ENCODE measurements around the gene BCAP31. TPM values are rescaled to one million over a fixed set of nuclear protein-coding genes. Genes with fewer than 3 reads are reported as not detected.

BCAP31 gene
- total and polyA plus RNA-seq, 2 of the 13 experiments (the other 11 are each of a cell fraction or from before 2014, with no cell fraction given) = 139 to 178 TPM

DNA sequence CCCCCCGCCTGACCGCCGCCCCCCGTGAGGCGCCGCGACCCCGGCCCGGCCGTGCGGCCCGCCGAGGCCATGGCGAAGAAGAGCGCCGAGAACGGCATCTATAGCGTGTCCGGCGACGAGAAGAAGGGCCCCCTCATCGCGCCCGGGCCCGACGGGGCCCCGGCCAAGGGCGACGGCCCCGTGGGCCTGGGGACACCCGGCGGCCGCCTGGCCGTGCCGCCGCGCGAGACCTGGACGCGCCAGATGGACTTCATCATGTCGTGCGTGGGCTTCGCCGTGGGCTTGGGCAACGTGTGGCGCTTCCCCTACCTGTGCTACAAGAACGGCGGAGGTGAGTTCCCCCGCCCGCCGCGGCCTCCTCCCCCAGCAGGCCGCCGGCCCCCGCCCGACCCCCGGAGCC, 35.7 kb downstream of the BCAP31 start:
- ATAC-seq (no peak), DNase-seq (ENCODE audit: low spot score) (no peak), FAIRE-seq (no peak)
- in situ Hi-C loops (cut with HindIII; ENCODE audit: extremely low pct_ligation_motif_present, low pct_unique_long_range_greater_than_20kb) = no loop called here
- H3K9ac ChIP-seq (ENCODE audit: insufficient read depth, low read depth, low read length) = peak overlapping the region; percentile 60
- no peaks in the 10 kb centered on the region for H3K27me3 ChIP-seq (ENCODE audit: control insufficient read depth in 1 of 2, insufficient read depth in 2 of 2, low read length in 2 of 2)
- WGBS (ENCODE audit: low lambda C conversion rate) = no CpG with 5 or more reads among the region's 57 CpGs
- TF ChIP-seq GATA4 (IDR thresholded peaks at IDR 0.05; ENCODE audit: borderline replicate concordance, low read depth) (no peak), ARNTL (CRISPR knock-in tag; IDR thresholded peaks at IDR 0.05) (no peak), RBFOX2 (IDR thresholded peaks at IDR 0.05; ENCODE audit: low read depth, low read length) (peak; percentile 61; the same call in 1 of the 2 replicates), AGO1 (IDR thresholded peaks at IDR 0.05; ENCODE audit: low read depth, low read length, poor library complexity, severe bottlenecking) (peak; percentile 47)
- peaks cover 0 to 3% of the 10 kb centered on the region in 2 experiments; a peak in 2 of 5 replicates for H3K36me3 ChIP-seq (replicated peaks in 1 of 2; ENCODE audit: control insufficient read depth in 1 of 2, insufficient read depth in 2 of 2, low read length in 2 of 2)
- no peak overlapping the region for H3K27ac ChIP-seq (ENCODE audit: extremely low read length, insufficient read depth, low read length)
- peaks cover 22% of the 10 kb centered on the region for H4K20me1 ChIP-seq (ENCODE audit: insufficient read depth, low read length)
- H2AFZ ChIP-seq (ENCODE audit: low read length) = no peak overlapping the region
- no TSS peak for BruUV-seq (replicated peaks)
- peaks cover 20% of the 10 kb centered on the region for H3K79me2 ChIP-seq (ENCODE audit: insufficient read depth, low read length)
- H3K4me1 ChIP-seq (ENCODE audit: insufficient read depth, low read length) = peaks cover 32% of the 10 kb centered on the region
- POLR2A ChIA-PET = no interaction called here
- no peaks in the 10 kb centered on the region for H3K9me3 ChIP-seq (ENCODE audit: low read length)
- CTCF ChIA-PET (ENCODE audit: low intra/inter-chr PET ratio, low total read pairs) = no interaction called here
- H3K4me3 ChIP-seq (replicated peaks in 1 of 3; ENCODE audit: insufficient read depth in 1 of 3, low read depth in 2 of 3, low read length in 3 of 3) = peak overlapping the region in 2 of 3 experiments; percentile 68 to 74; a peak in 3 of 6 replicates
- intact Hi-C loops (cut with micrococcal nuclease; ENCODE audit: unreplicated experiment) = no loop called here
- no peak overlapping the region for H3K4me2 ChIP-seq (ENCODE audit: low read depth, low read length)

DNA sequence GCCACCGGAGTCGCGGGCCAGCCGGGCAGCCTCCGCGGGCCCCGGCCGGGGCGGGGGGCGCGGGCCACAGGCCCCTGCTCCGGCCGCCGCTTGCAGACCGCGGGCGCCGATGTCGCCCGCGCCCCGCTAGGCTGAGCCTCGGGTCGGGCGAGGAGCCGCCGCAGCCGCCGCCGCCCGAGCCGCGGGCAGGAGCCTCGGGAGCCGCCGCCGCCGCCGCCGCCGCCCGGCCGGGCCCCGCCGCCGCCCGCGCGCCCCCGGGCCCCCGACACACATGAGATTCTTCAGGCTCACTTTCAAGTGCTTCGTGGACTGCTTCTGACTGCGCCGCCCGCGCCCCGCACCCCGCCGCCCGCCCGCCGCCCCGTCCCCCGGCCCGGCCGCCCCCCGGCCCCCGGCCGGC, 36.1 kb downstream of the BCAP31 start:
- intact Hi-C loops (cut with micrococcal nuclease; ENCODE audit: unreplicated experiment) (no loop called here), in situ Hi-C loops (cut with HindIII; ENCODE audit: extremely low pct_ligation_motif_present, low pct_unique_long_range_greater_than_20kb) (no loop called here)
- BruUV-seq (replicated peaks) = no TSS peak
- Histone ChIP-seq H3K27ac (ENCODE audit: extremely low read length, insufficient read depth, low read length) (no peak overlapping the region), H3K9ac (ENCODE audit: insufficient read depth, low read depth, low read length) (no peak overlapping the region), H3K4me2 (ENCODE audit: low read depth, low read length) (no peak overlapping the region), H3K27me3 (ENCODE audit: control insufficient read depth in 1 of 2, insufficient read depth in 2 of 2, low read length in 2 of 2) (no peaks in the 10 kb centered on the region), H3K9me3 (ENCODE audit: low read length) (no peaks in the 10 kb centered on the region), H2AFZ (ENCODE audit: low read length) (no peak overlapping the region), H3K4me3 (replicated peaks in 1 of 3; ENCODE audit: insufficient read depth in 1 of 3, low read depth in 2 of 3, low read length in 3 of 3) (no peak overlapping the region; a peak in 2 of 6 replicates), H3K36me3 (replicated peaks in 1 of 2; ENCODE audit: control insufficient read depth in 1 of 2, insufficient read depth in 2 of 2, low read length in 2 of 2) (peaks cover 0 to 3% of the 10 kb centered on the region in 2 experiments; a peak in 2 of 5 replicates), H4K20me1 (ENCODE audit: insufficient read depth, low read length) (peaks cover 20% of the 10 kb centered on the region), H3K4me1 (ENCODE audit: insufficient read depth, low read length) (peaks cover 34% of the 10 kb centered on the region), H3K79me2 (ENCODE audit: insufficient read depth, low read length) (peaks cover 20% of the 10 kb centered on the region)
- FAIRE-seq = no peak
- TF ChIP-seq RBFOX2 (IDR thresholded peaks at IDR 0.05; ENCODE audit: low read depth, low read length) (peak; percentile 40; the same call in 1 of the 2 replicates), MED1 (CRISPR knock-in tag; IDR thresholded peaks at IDR 0.05) (no peak), ZNF891 (CRISPR knock-in tag; IDR thresholded peaks at IDR 0.05) (no peak)
- no peak for ATAC-seq
- no CpG with 5 or more reads among the region's 69 CpGs for WGBS (ENCODE audit: low lambda C conversion rate)
- POLR2A ChIA-PET = interaction anchor here (1.3 to 1.9 kb wide), 3 partner anchors 39 to 78 kb away, joined by 3 to 16 read pairs (median 6); partner anchors contain the start of gene PLXNB3
- no peak for DNase-seq (ENCODE audit: low spot score)
- CTCF ChIA-PET (ENCODE audit: low intra/inter-chr PET ratio, low total read pairs) = no interaction called here

Data from HepG2 (cell line).